ENCODE measurements around the gene PPP2R5A.
"Not testable (repeated sequence)": the region's sequence is repeated elsewhere in the genome, so short reads cannot be mapped to it uniquely, and the experiment has no call there.

Gene PPP2R5A

DNA sequence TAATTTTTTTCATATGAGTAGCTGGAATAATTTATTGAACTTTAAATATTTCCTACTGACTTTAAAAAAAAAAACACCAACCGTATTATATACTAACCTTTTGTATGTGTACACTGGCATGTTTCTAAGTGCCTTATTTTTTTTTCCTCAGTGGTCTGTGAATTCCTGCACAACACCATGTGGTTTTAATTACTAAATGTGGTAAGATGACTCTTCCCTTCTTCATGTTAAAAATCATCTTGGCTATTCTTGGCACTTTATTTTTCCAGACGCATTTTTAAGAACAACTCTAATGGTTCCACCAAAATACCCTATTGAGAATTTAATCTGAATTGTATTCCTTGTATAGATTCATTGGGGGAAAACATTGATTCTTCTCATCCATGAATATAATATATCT lies 28.4 kb downstream of the PPP2R5A start:
- no peak for DNase-seq
- Histone ChIP-seq H3K4me3 (ENCODE audit: insufficient read depth, low read depth, low read length, poor library complexity, severe bottlenecking) (no peak overlapping the region), H3K27ac (ENCODE audit: insufficient read depth, low read length, poor library complexity, severe bottlenecking) (no peak overlapping the region), H3K4me1 (ENCODE audit: control insufficient read depth, insufficient read depth, low read length, poor library complexity, severe bottlenecking) (no peaks in the 10 kb centered on the region), H3K36me3 (ENCODE audit: control insufficient read depth, insufficient read depth, low read length) (no peaks in the 10 kb centered on the region), H3K27me3 (replicated peaks; ENCODE audit: control insufficient read depth, insufficient read depth, low read length, poor library complexity, severe bottlenecking) (no peaks in the 10 kb centered on the region), H3K9me3 (ENCODE audit: control insufficient read depth, low read length) (peaks cover 3% of the 10 kb centered on the region)

DNA sequence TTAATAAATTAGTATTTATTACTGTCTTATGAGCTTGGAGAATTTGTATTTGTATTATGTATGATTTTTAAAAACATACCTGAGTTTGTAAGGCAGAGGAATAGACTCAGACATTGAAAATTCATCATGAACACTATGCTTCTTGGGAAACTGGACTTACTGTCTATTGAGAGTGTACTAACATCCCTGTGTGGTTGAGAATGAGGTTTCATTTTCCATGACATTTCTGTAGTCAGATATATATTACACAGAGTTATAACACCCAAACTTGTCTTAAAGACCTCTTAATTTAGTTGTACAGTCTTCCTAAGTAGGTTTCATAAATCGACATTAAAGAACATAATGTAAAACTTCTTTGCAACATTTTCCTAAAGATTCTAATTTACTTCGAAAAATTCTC lies 30.0 kb downstream of the PPP2R5A start:
- DNase-seq, result no peak
- peaks cover 3% of the 10 kb centered on the region for H3K9me3 ChIP-seq (ENCODE audit: control insufficient read depth, low read length)
- no peaks in the 10 kb centered on the region for H3K4me1 ChIP-seq (ENCODE audit: control insufficient read depth, insufficient read depth, low read length, poor library complexity, severe bottlenecking)
- H3K4me3 ChIP-seq (ENCODE audit: insufficient read depth, low read depth, low read length, poor library complexity, severe bottlenecking), result no peak overlapping the region
- H3K27ac ChIP-seq (ENCODE audit: insufficient read depth, low read length, poor library complexity, severe bottlenecking), result no peak overlapping the region
- H3K36me3 ChIP-seq (ENCODE audit: control insufficient read depth, insufficient read depth, low read length), result no peaks in the 10 kb centered on the region
- H3K27me3 ChIP-seq (replicated peaks; ENCODE audit: control insufficient read depth, insufficient read depth, low read length, poor library complexity, severe bottlenecking), result no peaks in the 10 kb centered on the region

DNA sequence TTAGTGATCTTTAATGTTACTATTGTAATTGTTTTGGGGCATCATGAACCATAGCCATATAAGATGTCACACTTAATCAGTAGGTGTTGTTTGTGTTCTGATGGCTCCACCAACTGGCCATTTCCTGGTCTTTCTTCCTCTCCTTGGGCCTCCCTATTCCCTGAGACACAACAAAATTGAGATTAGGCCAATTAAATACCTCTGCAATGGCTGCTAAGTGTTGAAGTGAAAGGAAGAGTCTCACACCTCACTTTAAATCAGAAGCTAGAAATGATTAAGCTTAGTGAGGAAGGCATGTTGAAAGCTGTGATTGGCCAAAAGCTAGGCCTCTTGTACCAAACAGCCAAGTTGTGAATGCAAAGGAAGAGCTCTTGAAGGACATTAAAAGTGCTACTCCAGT lies 30.7 kb downstream of the PPP2R5A start:
- Histone ChIP-seq H3K9me3 (ENCODE audit: control insufficient read depth, low read length) (peaks cover 3% of the 10 kb centered on the region), H3K27ac (ENCODE audit: insufficient read depth, low read length, poor library complexity, severe bottlenecking) (no peak overlapping the region), H3K4me3 (ENCODE audit: insufficient read depth, low read depth, low read length, poor library complexity, severe bottlenecking) (no peak overlapping the region), H3K27me3 (replicated peaks; ENCODE audit: control insufficient read depth, insufficient read depth, low read length, poor library complexity, severe bottlenecking) (no peaks in the 10 kb centered on the region), H3K4me1 (ENCODE audit: control insufficient read depth, insufficient read depth, low read length, poor library complexity, severe bottlenecking) (no peaks in the 10 kb centered on the region), H3K36me3 (ENCODE audit: control insufficient read depth, insufficient read depth, low read length) (no peaks in the 10 kb centered on the region)
- DNase-seq, result no peak

DNA sequence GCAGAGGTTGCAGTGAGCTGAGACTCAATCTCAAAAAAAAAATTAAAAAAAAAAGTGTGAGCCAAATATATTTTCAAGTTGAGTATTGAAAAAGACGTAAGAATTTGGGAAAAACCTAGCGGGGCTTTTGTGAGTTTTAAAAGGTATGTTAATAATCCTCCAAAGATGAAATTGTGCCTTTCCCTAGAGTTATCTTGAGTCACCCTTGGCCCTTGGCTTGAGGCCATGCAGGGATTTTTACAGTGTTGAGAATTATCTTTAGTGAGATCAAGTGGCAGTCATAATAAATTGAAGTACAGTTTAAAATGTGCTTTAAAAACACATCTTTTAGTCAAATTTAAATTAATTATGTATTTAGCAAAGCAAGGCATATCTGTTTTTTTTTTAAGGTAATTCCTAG lies 32.7 kb downstream of the PPP2R5A start:
- Histone ChIP-seq H3K4me1 (ENCODE audit: control insufficient read depth, insufficient read depth, low read length, poor library complexity, severe bottlenecking) (no peaks in the 10 kb centered on the region), H3K27me3 (replicated peaks; ENCODE audit: control insufficient read depth, insufficient read depth, low read length, poor library complexity, severe bottlenecking) (no peaks in the 10 kb centered on the region), H3K27ac (ENCODE audit: insufficient read depth, low read length, poor library complexity, severe bottlenecking) (no peak overlapping the region), H3K9me3 (ENCODE audit: control insufficient read depth, low read length) (no peaks in the 10 kb centered on the region), H3K36me3 (ENCODE audit: control insufficient read depth, insufficient read depth, low read length) (no peaks in the 10 kb centered on the region), H3K4me3 (ENCODE audit: insufficient read depth, low read depth, low read length, poor library complexity, severe bottlenecking) (no peak overlapping the region)
- no peak for DNase-seq

DNA sequence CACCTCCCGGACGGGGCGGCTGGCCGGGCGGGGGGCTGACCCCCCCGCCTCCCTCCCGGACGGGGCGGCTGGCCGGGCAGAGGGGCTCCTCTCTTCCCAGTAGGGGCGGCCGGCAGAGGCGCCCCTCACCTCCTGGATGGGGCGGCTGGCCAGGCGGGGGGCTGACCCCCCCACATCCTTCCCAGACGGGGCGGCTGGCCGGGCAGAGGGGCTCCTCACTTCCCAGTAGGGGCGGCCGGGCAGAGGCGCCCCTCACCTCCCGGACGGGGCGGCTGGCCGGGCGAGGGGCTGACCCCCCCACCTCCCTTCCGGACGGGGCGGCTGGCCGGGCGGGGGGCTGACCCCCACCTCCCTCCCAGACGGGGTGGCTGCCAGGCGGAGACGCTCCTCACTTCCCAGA lies 35.8 kb downstream of the PPP2R5A start:
- H3K9me3 ChIP-seq (ENCODE audit: control insufficient read depth, low read length); H3K4me3 ChIP-seq (ENCODE audit: insufficient read depth, low read depth, low read length, poor library complexity, severe bottlenecking); H3K27me3 ChIP-seq (replicated peaks; ENCODE audit: control insufficient read depth, insufficient read depth, low read length, poor library complexity, severe bottlenecking); DNase-seq; H3K36me3 ChIP-seq (ENCODE audit: control insufficient read depth, insufficient read depth, low read length); H3K27ac ChIP-seq (ENCODE audit: insufficient read depth, low read length, poor library complexity, severe bottlenecking); H3K4me1 ChIP-seq (ENCODE audit: control insufficient read depth, insufficient read depth, low read length, poor library complexity, severe bottlenecking): not testable (repeated sequence)

DNA sequence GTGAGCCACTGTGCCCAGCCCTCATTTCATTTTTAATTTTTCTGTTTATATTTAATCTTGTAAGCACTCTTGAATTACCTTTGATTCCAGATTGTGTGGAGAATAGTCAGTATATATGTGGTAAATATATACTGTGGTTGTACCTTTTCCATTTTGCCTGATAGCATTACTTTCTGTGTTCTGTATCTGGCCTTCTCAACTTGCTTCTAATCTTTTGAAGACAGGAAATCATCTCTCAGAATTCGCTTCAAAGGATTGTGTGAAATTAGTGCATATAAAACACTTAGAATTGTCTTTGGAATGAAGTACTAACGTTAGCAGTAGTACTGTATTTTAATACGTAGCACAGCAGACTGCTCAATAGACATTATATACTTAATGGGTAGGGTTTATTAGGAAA lies 37.9 kb downstream of the PPP2R5A start:
- peaks cover 3% of the 10 kb centered on the region for H3K4me1 ChIP-seq (ENCODE audit: control insufficient read depth, insufficient read depth, low read length, poor library complexity, severe bottlenecking)
- H3K9me3 ChIP-seq (ENCODE audit: control insufficient read depth, low read length), result no peaks in the 10 kb centered on the region
- H3K4me3 ChIP-seq (ENCODE audit: insufficient read depth, low read depth, low read length, poor library complexity, severe bottlenecking), result no peak overlapping the region
- no peaks in the 10 kb centered on the region for H3K27me3 ChIP-seq (replicated peaks; ENCODE audit: control insufficient read depth, insufficient read depth, low read length, poor library complexity, severe bottlenecking)
- no peaks in the 10 kb centered on the region for H3K36me3 ChIP-seq (ENCODE audit: control insufficient read depth, insufficient read depth, low read length)
- no peak overlapping the region for H3K27ac ChIP-seq (ENCODE audit: insufficient read depth, low read length, poor library complexity, severe bottlenecking)
- DNase-seq, result no peak

DNA sequence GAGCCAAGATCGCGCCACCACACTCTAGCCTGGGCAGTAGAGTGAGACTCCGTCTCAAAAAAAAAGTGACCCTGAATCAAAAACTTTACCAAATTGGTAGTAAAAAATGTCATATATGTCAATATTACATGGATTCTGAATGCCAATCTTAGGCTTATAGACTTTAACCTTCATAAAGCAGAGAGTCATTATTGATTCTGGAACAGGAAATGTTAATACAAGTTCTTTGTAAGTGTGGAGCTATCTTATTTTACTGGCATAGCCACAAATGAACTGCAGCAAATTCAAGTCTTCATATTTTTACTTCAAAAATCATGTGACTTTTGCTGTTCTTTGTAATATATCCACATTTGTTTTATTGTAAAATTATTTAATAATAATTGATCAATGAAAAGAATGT lies 41.3 kb downstream of the PPP2R5A start:
- Histone ChIP-seq H3K36me3 (ENCODE audit: control insufficient read depth, insufficient read depth, low read length) (peaks cover 9% of the 10 kb centered on the region), H3K4me3 (ENCODE audit: insufficient read depth, low read depth, low read length, poor library complexity, severe bottlenecking) (no peak overlapping the region), H3K9me3 (ENCODE audit: control insufficient read depth, low read length) (no peaks in the 10 kb centered on the region), H3K4me1 (ENCODE audit: control insufficient read depth, insufficient read depth, low read length, poor library complexity, severe bottlenecking) (peaks cover 3% of the 10 kb centered on the region), H3K27ac (ENCODE audit: insufficient read depth, low read length, poor library complexity, severe bottlenecking) (no peak overlapping the region), H3K27me3 (replicated peaks; ENCODE audit: control insufficient read depth, insufficient read depth, low read length, poor library complexity, severe bottlenecking) (no peaks in the 10 kb centered on the region)
- no peak for DNase-seq

DNA sequence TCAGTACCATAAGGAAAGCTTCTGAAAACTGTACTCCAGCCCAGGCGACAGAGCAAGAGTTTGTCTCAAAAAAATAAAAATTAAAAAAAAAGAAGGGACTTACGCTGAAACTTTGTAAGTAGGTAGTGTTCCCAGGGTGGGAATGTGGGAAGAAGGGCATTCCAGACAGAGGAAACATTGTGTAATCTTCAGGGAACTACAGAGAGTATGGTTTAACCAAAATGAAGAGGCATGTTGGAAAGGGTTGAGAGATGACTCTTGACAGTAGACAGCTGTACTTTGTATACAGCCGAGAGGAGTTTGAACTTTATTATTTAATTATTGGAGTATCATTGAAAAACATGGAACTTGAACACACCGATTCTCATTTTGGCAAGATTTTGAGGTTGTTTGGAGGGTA lies 43.0 kb downstream of the PPP2R5A start:
- DNase-seq, result no peak
- Histone ChIP-seq H3K27ac (ENCODE audit: insufficient read depth, low read length, poor library complexity, severe bottlenecking) (no peak overlapping the region), H3K4me1 (ENCODE audit: control insufficient read depth, insufficient read depth, low read length, poor library complexity, severe bottlenecking) (peaks cover 3% of the 10 kb centered on the region), H3K4me3 (ENCODE audit: insufficient read depth, low read depth, low read length, poor library complexity, severe bottlenecking) (no peak overlapping the region), H3K36me3 (ENCODE audit: control insufficient read depth, insufficient read depth, low read length) (peaks cover 24% of the 10 kb centered on the region), H3K9me3 (ENCODE audit: control insufficient read depth, low read length) (no peaks in the 10 kb centered on the region), H3K27me3 (replicated peaks; ENCODE audit: control insufficient read depth, insufficient read depth, low read length, poor library complexity, severe bottlenecking) (no peaks in the 10 kb centered on the region)

DNA sequence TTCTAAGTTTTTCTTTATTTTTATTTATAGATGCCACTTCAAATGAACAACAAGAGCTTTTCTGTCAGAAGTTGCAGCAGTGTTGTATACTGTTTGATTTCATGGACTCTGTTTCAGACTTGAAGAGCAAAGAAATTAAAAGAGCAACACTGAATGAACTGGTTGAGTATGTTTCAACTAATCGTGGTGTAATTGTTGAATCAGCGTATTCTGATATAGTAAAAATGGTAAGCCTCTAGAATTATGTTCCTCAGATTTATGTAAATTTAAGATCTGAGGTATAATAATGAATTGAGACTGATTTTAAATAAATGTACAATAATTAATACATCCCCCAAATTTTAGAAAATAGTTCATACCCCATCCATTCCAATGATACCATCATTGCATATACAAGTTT lies 43.9 kb downstream of the PPP2R5A start:
- Histone ChIP-seq H3K4me1 (ENCODE audit: control insufficient read depth, insufficient read depth, low read length, poor library complexity, severe bottlenecking) (peaks cover 3% of the 10 kb centered on the region), H3K27ac (ENCODE audit: insufficient read depth, low read length, poor library complexity, severe bottlenecking) (no peak overlapping the region), H3K4me3 (ENCODE audit: insufficient read depth, low read depth, low read length, poor library complexity, severe bottlenecking) (no peak overlapping the region), H3K27me3 (replicated peaks; ENCODE audit: control insufficient read depth, insufficient read depth, low read length, poor library complexity, severe bottlenecking) (no peaks in the 10 kb centered on the region), H3K9me3 (ENCODE audit: control insufficient read depth, low read length) (no peaks in the 10 kb centered on the region), H3K36me3 (ENCODE audit: control insufficient read depth, insufficient read depth, low read length) (peaks cover 33% of the 10 kb centered on the region)
- DNase-seq, result no peak

DNA sequence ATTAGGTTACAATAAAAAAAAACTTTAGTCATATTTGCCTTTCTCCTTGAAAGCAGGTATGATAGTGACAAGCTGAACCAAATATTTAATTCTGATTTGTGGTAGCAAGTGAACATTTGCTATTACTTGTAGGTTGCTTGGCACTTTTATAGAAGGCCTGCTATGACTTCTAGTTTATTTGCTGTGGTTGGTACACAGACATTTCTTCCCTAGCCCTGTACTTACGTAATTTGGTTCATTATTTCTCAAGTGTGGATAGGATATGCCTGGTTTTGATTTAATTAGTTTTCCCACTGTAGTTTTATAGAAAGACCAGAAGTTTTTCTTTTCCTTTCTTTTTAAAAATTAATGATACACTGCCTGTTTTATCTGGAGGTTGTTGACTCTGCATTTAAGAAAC lies 55.9 kb downstream of the PPP2R5A start:
- Histone ChIP-seq H3K9me3 (ENCODE audit: control insufficient read depth, low read length) (no peaks in the 10 kb centered on the region), H3K27ac (ENCODE audit: insufficient read depth, low read length, poor library complexity, severe bottlenecking) (no peak overlapping the region), H3K4me3 (ENCODE audit: insufficient read depth, low read depth, low read length, poor library complexity, severe bottlenecking) (no peak overlapping the region), H3K27me3 (replicated peaks; ENCODE audit: control insufficient read depth, insufficient read depth, low read length, poor library complexity, severe bottlenecking) (no peaks in the 10 kb centered on the region), H3K36me3 (ENCODE audit: control insufficient read depth, insufficient read depth, low read length) (peaks cover 27% of the 10 kb centered on the region), H3K4me1 (ENCODE audit: control insufficient read depth, insufficient read depth, low read length, poor library complexity, severe bottlenecking) (peaks cover 3% of the 10 kb centered on the region)
- DNase-seq, result no peak

DNA sequence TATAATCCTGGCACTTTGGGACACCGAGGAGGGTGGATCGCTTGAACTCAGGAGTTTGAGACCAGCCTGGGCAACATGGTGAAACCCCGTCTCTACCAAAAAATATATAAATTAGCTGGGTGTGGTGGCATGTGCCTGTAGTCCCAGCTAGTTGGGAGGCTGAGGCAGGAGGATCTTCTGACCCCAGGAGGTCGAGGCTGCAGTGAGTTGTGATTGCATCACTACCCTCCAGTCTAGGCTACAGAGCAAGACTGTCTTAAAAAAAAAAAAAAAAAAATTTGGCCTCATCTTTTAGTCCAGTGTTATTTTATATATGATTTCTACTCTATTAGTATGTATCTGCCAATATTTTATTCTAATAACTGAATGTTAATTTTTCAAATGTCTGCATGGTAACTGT lies 59.7 kb downstream of the PPP2R5A start:
- no peaks in the 10 kb centered on the region for H3K27me3 ChIP-seq (replicated peaks; ENCODE audit: control insufficient read depth, insufficient read depth, low read length, poor library complexity, severe bottlenecking)
- no peaks in the 10 kb centered on the region for H3K9me3 ChIP-seq (ENCODE audit: control insufficient read depth, low read length)
- H3K4me1 ChIP-seq (ENCODE audit: control insufficient read depth, insufficient read depth, low read length, poor library complexity, severe bottlenecking), result peaks cover 3% of the 10 kb centered on the region
- H3K36me3 ChIP-seq (ENCODE audit: control insufficient read depth, insufficient read depth, low read length), result peaks cover 53% of the 10 kb centered on the region
- H3K27ac ChIP-seq (ENCODE audit: insufficient read depth, low read length, poor library complexity, severe bottlenecking), result no peak overlapping the region
- DNase-seq, result no peak
- no peak overlapping the region for H3K4me3 ChIP-seq (ENCODE audit: insufficient read depth, low read depth, low read length, poor library complexity, severe bottlenecking)

All from effector memory CD4-positive, alpha-beta T cell (primary cell).